ENCODE data around the gene PRDM16. TPM values are rescaled to one million over a fixed set of nuclear protein-coding genes. Genes with fewer than 3 reads are reported as not detected.

PRDM16 gene
- total and polyA plus RNA-seq, 2 donors (not counting 1 experiment from before 2014, with no cell fraction given) = 0.03 to 0.12 TPM

DNA sequence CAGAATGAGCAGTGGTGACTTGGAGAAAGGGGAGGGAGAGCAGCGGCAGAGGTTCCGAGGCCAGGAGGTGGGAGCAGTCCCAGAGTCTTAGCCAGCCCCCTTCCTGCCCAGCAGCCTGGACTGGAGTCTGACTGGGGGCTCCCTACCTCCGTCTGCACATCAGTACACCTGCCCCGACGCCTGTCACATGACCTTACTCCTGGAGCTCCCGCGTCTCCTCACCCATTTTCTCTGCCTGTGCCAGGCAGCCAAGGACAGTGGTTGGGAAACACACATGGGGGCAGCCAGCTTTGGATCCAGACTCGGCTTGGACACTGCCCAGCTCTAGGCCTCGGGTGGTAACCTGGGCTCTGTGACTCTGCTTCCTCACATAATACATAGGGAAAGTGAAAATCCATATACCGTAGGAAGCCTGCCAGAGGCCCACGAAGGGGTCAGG, 30.9 kb upstream of the PRDM16 start:
- POLR2A ChIA-PET = no interaction called here
- Histone ChIP-seq H3K4me1 (ENCODE audit: control insufficient read depth in 2 of 2, insufficient read depth in 2 of 2, low read length in 2 of 2) (no peaks in the 10 kb centered on the region), H2AFZ (ENCODE audit: insufficient read depth, low read depth, low read length, poor library complexity, severe bottlenecking) (no peak overlapping the region), H3K4me2 (replicated peaks; ENCODE audit: low read depth, low read length, poor library complexity, severe bottlenecking) (no peak overlapping the region), H3K9ac (ENCODE audit: low read length) (no peak overlapping the region), H3K9me3 (ENCODE audit: control extremely low read depth in 1 of 3, control insufficient read depth in 2 of 3, insufficient read depth in 1 of 3, low read length in 2 of 3) (peaks cover 0 to 5% (median 0%) of the 10 kb centered on the region in 3 donors), H3K79me2 (ENCODE audit: control insufficient read depth, insufficient read depth, low read length) (no peaks in the 10 kb centered on the region), H3K27ac (ENCODE audit: low read length in 2 of 2) (no peak overlapping the region), H3K36me3 (replicated peaks in 1 of 2; ENCODE audit: control extremely low read depth in 1 of 2, control insufficient read depth in 1 of 2, extremely low read depth in 1 of 2, insufficient read depth in 2 of 2, low read length in 1 of 2) (no peaks in the 10 kb centered on the region), H4K20me1 (ENCODE audit: control insufficient read depth, insufficient read depth, low read length, poor library complexity, severe bottlenecking) (no peaks in the 10 kb centered on the region), H3K27me3 (replicated peaks in 1 of 4; ENCODE audit: control extremely low read depth in 1 of 4, control insufficient read depth in 3 of 4, insufficient read depth in 4 of 4, low read length in 3 of 4) (no peaks in the 10 kb centered on the region), H3K4me3 (ENCODE audit: control extremely low read depth in 1 of 5, extremely low read depth in 1 of 5, insufficient read depth in 1 of 5, low read depth in 2 of 5, low read length in 4 of 5) (no peak overlapping the region)
- Mint-ChIP-seq H3K4me1 (no peaks in the 10 kb centered on the region), H3K27me3 (peaks cover 3% of the 10 kb centered on the region), H3K4me3 (no peak overlapping the region), H3K9me3 (ENCODE audit: insufficient read depth) (no peaks in the 10 kb centered on the region), H3K27ac (no peak overlapping the region)
- no peak for DNase-seq
- intact Hi-C loops (cut with micrococcal nuclease) = no loop called here
- TF ChIP-seq, protein P1, sequence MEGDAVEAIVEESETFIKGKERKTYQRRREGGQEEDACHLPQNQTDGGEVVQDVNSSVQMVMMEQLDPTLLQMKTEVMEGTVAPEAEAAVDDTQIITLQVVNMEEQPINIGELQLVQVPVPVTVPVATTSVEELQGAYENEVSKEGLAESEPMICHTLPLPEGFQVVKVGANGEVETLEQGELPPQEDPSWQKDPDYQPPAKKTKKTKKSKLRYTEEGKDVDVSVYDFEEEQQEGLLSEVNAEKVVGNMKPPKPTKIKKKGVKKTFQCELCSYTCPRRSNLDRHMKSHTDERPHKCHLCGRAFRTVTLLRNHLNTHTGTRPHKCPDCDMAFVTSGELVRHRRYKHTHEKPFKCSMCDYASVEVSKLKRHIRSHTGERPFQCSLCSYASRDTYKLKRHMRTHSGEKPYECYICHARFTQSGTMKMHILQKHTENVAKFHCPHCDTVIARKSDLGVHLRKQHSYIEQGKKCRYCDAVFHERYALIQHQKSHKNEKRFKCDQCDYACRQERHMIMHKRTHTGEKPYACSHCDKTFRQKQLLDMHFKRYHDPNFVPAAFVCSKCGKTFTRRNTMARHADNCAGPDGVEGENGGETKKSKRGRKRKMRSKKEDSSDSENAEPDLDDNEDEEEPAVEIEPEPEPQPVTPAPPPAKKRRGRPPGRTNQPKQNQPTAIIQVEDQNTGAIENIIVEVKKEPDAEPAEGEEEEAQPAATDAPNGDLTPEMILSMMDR (IDR thresholded peaks at IDR 0.05) = no peak
- TF ChIP-seq EZH2 (IDR thresholded peaks at IDR 0.05; ENCODE audit: borderline replicate concordance, insufficient read depth, low read depth, low read length, poor library complexity, severe bottlenecking) = no peak
- WGBS (ENCODE audit: insufficient coverage) = 90% methylated on average over 8 of the region's 11 CpGs
- no peak for ATAC-seq (ENCODE audit: low read depth)
- CTCF ChIA-PET = no interaction called here

DNA sequence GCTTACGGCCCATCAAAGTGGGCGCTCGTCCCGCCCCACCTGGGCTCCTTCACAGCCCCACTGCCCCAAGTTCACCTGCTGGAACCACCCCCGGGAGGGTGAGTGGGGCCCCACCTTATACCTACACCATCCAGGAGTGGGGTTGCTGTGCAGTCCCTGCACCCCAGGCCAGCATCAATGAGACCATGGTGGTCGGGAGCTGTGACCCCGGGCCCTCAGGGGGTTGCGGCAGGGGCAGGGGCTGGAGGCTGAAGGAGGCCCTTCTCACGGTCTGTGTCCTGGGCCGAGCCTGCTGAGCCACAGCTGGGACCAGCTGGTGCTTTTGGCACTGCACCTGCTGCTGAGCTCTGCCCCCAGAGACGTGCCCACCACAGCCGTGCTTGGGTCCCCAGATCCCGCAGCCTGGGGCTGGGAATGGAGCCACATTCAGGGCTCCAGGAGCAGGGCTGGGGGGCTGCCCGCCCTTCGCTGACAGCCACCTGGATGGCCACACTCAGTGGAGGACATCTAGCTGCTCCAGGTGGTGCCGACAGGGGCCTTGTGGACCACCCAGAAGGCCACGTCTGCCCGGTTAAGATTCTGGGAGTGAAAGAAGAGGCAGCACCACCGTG, 30.3 kb upstream of the PRDM16 start:
- H3K4me1 Mint-ChIP-seq = no peaks in the 10 kb centered on the region
- H3K9me3 Mint-ChIP-seq (ENCODE audit: insufficient read depth) = no peaks in the 10 kb centered on the region

More for the DNA sequence above, 30.3 kb upstream of the PRDM16 start:
- no peaks in the 10 kb centered on the region for H3K79me2 ChIP-seq (ENCODE audit: control insufficient read depth, insufficient read depth, low read length)
- no peaks in the 10 kb centered on the region for H3K36me3 ChIP-seq (replicated peaks in 1 of 2; ENCODE audit: control extremely low read depth in 1 of 2, control insufficient read depth in 1 of 2, extremely low read depth in 1 of 2, insufficient read depth in 2 of 2, low read length in 1 of 2)
- H3K27me3 ChIP-seq (replicated peaks in 1 of 4; ENCODE audit: control extremely low read depth in 1 of 4, control insufficient read depth in 3 of 4, insufficient read depth in 4 of 4, low read length in 3 of 4) = no peaks in the 10 kb centered on the region
- peaks cover 0 to 5% (median 0%) of the 10 kb centered on the region in 3 donors for H3K9me3 ChIP-seq (ENCODE audit: control extremely low read depth in 1 of 3, control insufficient read depth in 2 of 3, insufficient read depth in 1 of 3, low read length in 2 of 3)
- no peaks in the 10 kb centered on the region for H4K20me1 ChIP-seq (ENCODE audit: control insufficient read depth, insufficient read depth, low read length, poor library complexity, severe bottlenecking)
- intact Hi-C loops (cut with micrococcal nuclease) = no loop called here
- peaks cover 3% of the 10 kb centered on the region for H3K27me3 Mint-ChIP-seq
- no peak overlapping the region for H3K4me3 ChIP-seq (ENCODE audit: control extremely low read depth in 1 of 5, extremely low read depth in 1 of 5, insufficient read depth in 1 of 5, low read depth in 2 of 5, low read length in 4 of 5)
- H2AFZ ChIP-seq (ENCODE audit: insufficient read depth, low read depth, low read length, poor library complexity, severe bottlenecking) = no peak overlapping the region
- ATAC-seq (ENCODE audit: low read depth) (no peak), DNase-seq (no peak)
- WGBS (ENCODE audit: insufficient coverage) = 69% methylated on average over 19 of the region's 19 CpGs
- H3K4me1 ChIP-seq (ENCODE audit: control insufficient read depth in 2 of 2, insufficient read depth in 2 of 2, low read length in 2 of 2) = no peaks in the 10 kb centered on the region
- no peak overlapping the region for H3K4me3 Mint-ChIP-seq
- no peak overlapping the region for H3K27ac ChIP-seq (ENCODE audit: low read length in 2 of 2)
- TF ChIP-seq EZH2 (IDR thresholded peaks at IDR 0.05; ENCODE audit: borderline replicate concordance, insufficient read depth, low read depth, low read length, poor library complexity, severe bottlenecking) = no peak
- TF ChIP-seq, protein P1 (IDR thresholded peaks at IDR 0.05) = no peak
- H3K27ac Mint-ChIP-seq = no peak overlapping the region
- CTCF ChIA-PET = no interaction called here
- POLR2A ChIA-PET = no interaction called here
- H3K9ac ChIP-seq (ENCODE audit: low read length) = no peak overlapping the region
- no peak overlapping the region for H3K4me2 ChIP-seq (replicated peaks; ENCODE audit: low read depth, low read length, poor library complexity, severe bottlenecking)
